Liver (tissue), 3 donors: ENCODE data around the gene TYMS.

Source experiments
- EGR1 ChIP-seq, 2 donors: IDR thresholded peaks; 2 replicates each; pipeline ENCODE4 v1.6.1; 2016 to 2018; ENCODE audit warnings: antibody characterized with exemption in 2 of 2, low read depth in 2 of 2
- RAD21 ChIP-seq, 2 donors: IDR thresholded peaks; 2 replicates each; pipeline ENCODE4 v1.6.1; 2016; ENCODE audit warnings: antibody characterized with exemption in 2 of 2, mild to moderate bottlenecking in 2 of 2
- TF ChIP-seq, protein P1 (sequence below): fragments of 150-350 bp; IDR thresholded peaks from 2 replicates; pipeline ENCODE4 v1.5.1; 2017; ENCODE audit warnings: improper control_type of control experiment, low read depth, low read length; ENCODE audit not compliant: missing input control
- donor health status: healthy.
- donor health status: healthy.

DNA sequence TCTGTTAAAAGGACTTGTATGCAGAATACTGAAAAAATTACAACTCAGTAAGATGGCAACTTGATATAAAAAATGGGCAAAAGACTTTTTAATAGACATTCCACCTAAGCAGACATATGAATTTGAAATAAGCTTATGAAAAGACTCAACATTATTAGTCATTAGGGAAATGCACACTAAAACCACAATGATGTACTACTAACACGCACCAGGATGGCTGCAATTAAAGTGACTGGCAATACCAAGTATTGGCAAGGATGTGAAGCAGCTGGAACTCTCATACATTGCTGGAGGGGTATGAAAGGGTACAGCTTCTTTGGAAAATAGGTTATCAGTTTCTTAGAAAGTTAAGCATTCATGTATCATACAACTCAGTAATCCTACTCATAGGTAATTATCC, 58.2 kb downstream of the TYMS start:
- TF ChIP-seq, protein P1, sequence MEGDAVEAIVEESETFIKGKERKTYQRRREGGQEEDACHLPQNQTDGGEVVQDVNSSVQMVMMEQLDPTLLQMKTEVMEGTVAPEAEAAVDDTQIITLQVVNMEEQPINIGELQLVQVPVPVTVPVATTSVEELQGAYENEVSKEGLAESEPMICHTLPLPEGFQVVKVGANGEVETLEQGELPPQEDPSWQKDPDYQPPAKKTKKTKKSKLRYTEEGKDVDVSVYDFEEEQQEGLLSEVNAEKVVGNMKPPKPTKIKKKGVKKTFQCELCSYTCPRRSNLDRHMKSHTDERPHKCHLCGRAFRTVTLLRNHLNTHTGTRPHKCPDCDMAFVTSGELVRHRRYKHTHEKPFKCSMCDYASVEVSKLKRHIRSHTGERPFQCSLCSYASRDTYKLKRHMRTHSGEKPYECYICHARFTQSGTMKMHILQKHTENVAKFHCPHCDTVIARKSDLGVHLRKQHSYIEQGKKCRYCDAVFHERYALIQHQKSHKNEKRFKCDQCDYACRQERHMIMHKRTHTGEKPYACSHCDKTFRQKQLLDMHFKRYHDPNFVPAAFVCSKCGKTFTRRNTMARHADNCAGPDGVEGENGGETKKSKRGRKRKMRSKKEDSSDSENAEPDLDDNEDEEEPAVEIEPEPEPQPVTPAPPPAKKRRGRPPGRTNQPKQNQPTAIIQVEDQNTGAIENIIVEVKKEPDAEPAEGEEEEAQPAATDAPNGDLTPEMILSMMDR, result no peak
- no peak for TF ChIP-seq EGR1 (IDR thresholded peaks at IDR 0.05; ENCODE audit: low read depth in 2 of 2)
- TF ChIP-seq RAD21 (IDR thresholded peaks at IDR 0.05), result no peak
